GM12873 (cell line): ENCODE results near the gene AKR1B1.
A peak's percentile ranks its signal among the peaks of the same experiment; 100 is the strongest.

ENCODE experiments used
- CTCF ChIP-seq: IDR thresholded peaks from 2 replicates; pipeline ENCODE4 v1.5.1; 2012; ENCODE audit warnings: low read depth, mild to moderate bottlenecking, moderate library complexity, low read length, control low read depth; ENCODE audit not compliant: insufficient read depth; ENCODE audit errors: missing control alignments

Gene AKR1B1

GRCh38 chr7:134458806-134459698 lies at the start of gene AKR1B1:
TSS of gene AKR1B1 (minus strand) at chr7:134459100. CDS start at chr7:134459062, 38 bp downstream.
- peak; percentile 75 for TF ChIP-seq CTCF

GRCh38 chr7:134505856-134506255 lies 47.0 kb upstream of the AKR1B1 start:
- no peak for TF ChIP-seq CTCF

- no peak for TF ChIP-seq CTCF
Observed at GRCh38 chr7:134504660-134505164, 45.8 kb upstream of the AKR1B1 start.

GRCh38 chr7:134502463-134503371 lies 43.8 kb upstream of the AKR1B1 start:
- TF ChIP-seq CTCF = no peak

GRCh38 chr7:134500982-134501381 lies 42.1 kb upstream of the AKR1B1 start:
- no peak for TF ChIP-seq CTCF

GRCh38 chr7:134500406-134500805 lies 41.5 kb upstream of the AKR1B1 start:
- TF ChIP-seq CTCF = no peak

GRCh38 chr7:134495546-134495945 lies 36.6 kb upstream of the AKR1B1 start:
- TF ChIP-seq CTCF = no peak
